Right lobe of liver (tissue), 4 donors: ENCODE measurements around the gene TPRN.

Experiments
- CTCF ChIP-seq, 4 donors: fragments of 200-600 bp in 3 of 4; fragments of 450-650 bp in 1 of 4; IDR thresholded peaks; one replicate each; pipeline versions ENCODE4 v1.5.1 to v1.8.0; 2016 to 2022; ENCODE audit warnings: antibody characterized with exemption in 4 of 4, mild to moderate bottlenecking in 2 of 4
- POLR2A ChIP-seq: fragments of 450-650 bp; IDR thresholded peaks from one replicate; pipeline ENCODE4 v1.6.1; 2017; ENCODE audit warnings: antibody characterized with exemption, mild to moderate bottlenecking
- donor health status: DM: no; HTN: no; CAD: no.
- donor health status: DM: no; HTN: no; CAD: no.
- donor health status: DM: no; HTN: yes; CAD: no.

GRCh38 chr9:137187386-137187785 is 13.2 kb downstream of the TPRN start:
- TF ChIP-seq CTCF (IDR thresholded peaks at IDR 0.05) (no peak), POLR2A (no peak)
